BLaER1 treated with 17β-estradiol and CSF1 and Interleukin-3, amounts not matched to agents 10 nM and 100 nM (cell line): ENCODE results near the gene LAMTOR3.
A peak's percentile ranks its signal among the peaks of the same experiment; 100 is the strongest.

Experiments used
- H3K27ac ChIP-seq, 11 experiments: shearing (Covaris generic); formaldehyde crosslinking; 2 replicates each; pipeline ENCODE4 v1.8.1; 2022
- H3K27me3 ChIP-seq, 11 experiments: shearing (Covaris generic); formaldehyde crosslinking; 2 replicates each; pipeline ENCODE4 v1.8.1; 2022
- H3K36me3 ChIP-seq, 11 experiments: shearing (Covaris generic); formaldehyde crosslinking; 2 replicates each; pipeline ENCODE4 v1.8.1; 2022
- H3K4me1 ChIP-seq, 10 experiments: shearing (Covaris generic); formaldehyde crosslinking; 2 replicates each; pipeline ENCODE4 v1.8.1; 2022
- H3K4me2 ChIP-seq, 11 experiments: shearing (Covaris generic); formaldehyde crosslinking; 2 replicates each; pipeline ENCODE4 v1.8.1; 2022
- H3K4me3 ChIP-seq, 10 experiments: shearing (Covaris generic); formaldehyde crosslinking; 2 replicates each; pipeline ENCODE4 v1.8.1; 2022
- H3K9ac ChIP-seq, 11 experiments: shearing (Covaris generic); formaldehyde crosslinking; 2 replicates each; pipeline ENCODE4 v1.8.1; 2022
- H3K9me3 ChIP-seq, 11 experiments: shearing (Covaris generic); formaldehyde crosslinking; replicated peaks in 1 of 11; 2 replicates each; pipeline ENCODE4 v1.8.1; 2022
- H4K20me1 ChIP-seq, 11 experiments: shearing (Covaris generic); formaldehyde crosslinking; 2 replicates each; pipeline ENCODE4 v1.8.1; 2022
- Cebpa-rat ChIP-seq, 11 experiments: shearing (Covaris generic); IDR thresholded peaks; 2 replicates each; pipeline ENCODE4 v1.8.1; 2022

LAMTOR3 gene

GRCh38 chr4:99846891-99847290 is 47.3 kb downstream of the LAMTOR3 start:
- H3K4me1 ChIP-seq = peaks cover 7 to 62% (median 17%) of the 10 kb centered on the region in 10 experiments; a peak in 18 of 20 replicates
- H3K4me2 ChIP-seq = peak overlapping the region in 6 of 11 experiments; percentile 37 to 80 (median 70); a peak in 12 of 22 replicates
- no peaks in the 10 kb centered on the region for H3K27me3 ChIP-seq
- peaks cover 0 to 42% (median 0%) of the 10 kb centered on the region in 11 experiments; a peak in 7 of 22 replicates for H3K36me3 ChIP-seq
- TF ChIP-seq Cebpa-rat (IDR thresholded peaks at IDR 0.05) = no peak
- H3K4me3 ChIP-seq = no peak overlapping the region
- no peaks in the 10 kb centered on the region for H4K20me1 ChIP-seq
- H3K9me3 ChIP-seq = peaks cover 0 to 9% (median 0%) of the 10 kb centered on the region in 11 experiments; a peak in 8 of 22 replicates
- no peak overlapping the region for H3K9ac ChIP-seq
- peak overlapping the region in 1 of 11 experiments; percentile 56; a peak in 3 of 22 replicates for H3K27ac ChIP-seq

- peaks cover 7 to 52% (median 17%) of the 10 kb centered on the region in 10 experiments; a peak in 18 of 20 replicates for H3K4me1 ChIP-seq
- no peak for TF ChIP-seq Cebpa-rat (IDR thresholded peaks at IDR 0.05)
Observed at GRCh38 chr4:99845708-99846469, 48.3 kb downstream of the LAMTOR3 start.

GRCh38 chr4:99845179-99845578 is 49.0 kb downstream of the LAMTOR3 start:
- H3K27me3 ChIP-seq = no peaks in the 10 kb centered on the region
- H3K27ac ChIP-seq = no peak overlapping the region
- H3K4me1 ChIP-seq = peaks cover 7 to 47% (median 17%) of the 10 kb centered on the region in 10 experiments; a peak in 18 of 20 replicates
- H3K4me3 ChIP-seq = no peak overlapping the region
- TF ChIP-seq Cebpa-rat (IDR thresholded peaks at IDR 0.05) = no peak
- peaks cover 0 to 9% (median 0%) of the 10 kb centered on the region in 11 experiments; a peak in 8 of 22 replicates for H3K9me3 ChIP-seq
- no peak overlapping the region for H3K9ac ChIP-seq
- no peaks in the 10 kb centered on the region for H4K20me1 ChIP-seq
- H3K4me2 ChIP-seq = 0 out of 22 replicates have a peak overlapping the region, but pooled peaks of 1 of the 11 experiments have one; percentile 16
- peaks cover 0 to 59% (median 0%) of the 10 kb centered on the region in 11 experiments; a peak in 7 of 22 replicates for H3K36me3 ChIP-seq

More at GRCh38 chr4:99845708-99846469, 48.3 kb downstream of the LAMTOR3 start:
- no peaks in the 10 kb centered on the region for H3K27me3 ChIP-seq
- peaks cover 0 to 9% (median 0%) of the 10 kb centered on the region in 11 experiments; a peak in 8 of 22 replicates for H3K9me3 ChIP-seq
- no peak overlapping the region for H3K27ac ChIP-seq
- H3K36me3 ChIP-seq = peaks cover 0 to 52% (median 0%) of the 10 kb centered on the region in 11 experiments; a peak in 7 of 22 replicates
- no peak overlapping the region for H3K4me3 ChIP-seq
- no peak overlapping the region for H3K9ac ChIP-seq
- peak overlapping the region in 2 of 11 experiments; percentile 1 to 5; a peak in 2 of 22 replicates for H3K4me2 ChIP-seq
- H4K20me1 ChIP-seq = no peaks in the 10 kb centered on the region

- TF ChIP-seq Cebpa-rat (IDR thresholded peaks at IDR 0.05) = no peak
- peak overlapping the region in 3 of 11 experiments; percentile 21 to 39 (median 34); a peak in 5 of 22 replicates for H3K4me2 ChIP-seq
- H3K36me3 ChIP-seq = peaks cover 0 to 56% (median 0%) of the 10 kb centered on the region in 11 experiments; a peak in 7 of 22 replicates
Observed at GRCh38 chr4:99844048-99844447, 50.2 kb downstream of the LAMTOR3 start.

GRCh38 chr4:99843413-99843812 is 50.8 kb downstream of the LAMTOR3 start:
- peaks cover 7 to 43% (median 17%) of the 10 kb centered on the region in 10 experiments; a peak in 18 of 20 replicates for H3K4me1 ChIP-seq
- H3K27ac ChIP-seq = no peak overlapping the region
- H3K36me3 ChIP-seq = peaks cover 0 to 63% (median 0%) of the 10 kb centered on the region in 11 experiments; a peak in 7 of 22 replicates

More at GRCh38 chr4:99844048-99844447, 50.2 kb downstream of the LAMTOR3 start:
- no peak overlapping the region for H3K4me3 ChIP-seq
- no peaks in the 10 kb centered on the region for H3K27me3 ChIP-seq
- H3K4me1 ChIP-seq = peaks cover 7 to 47% (median 17%) of the 10 kb centered on the region in 10 experiments; a peak in 18 of 20 replicates
- no peak overlapping the region for H3K9ac ChIP-seq
- no peaks in the 10 kb centered on the region for H4K20me1 ChIP-seq
- H3K27ac ChIP-seq = no peak overlapping the region; a peak in 1 of 22 replicates
- H3K9me3 ChIP-seq = peaks cover 0 to 9% (median 0%) of the 10 kb centered on the region in 11 experiments; a peak in 8 of 22 replicates

GRCh38 chr4:99841129-99841528 is 53.1 kb downstream of the LAMTOR3 start:
- H3K36me3 ChIP-seq = peaks cover 0 to 86% (median 0%) of the 10 kb centered on the region in 11 experiments; a peak in 7 of 22 replicates

More at GRCh38 chr4:99843413-99843812, 50.8 kb downstream of the LAMTOR3 start:
- Histone ChIP-seq H3K9me3 (peaks cover 0 to 9% (median 0%) of the 10 kb centered on the region in 11 experiments; a peak in 8 of 22 replicates), H3K27me3 (no peaks in the 10 kb centered on the region), H3K9ac (no peak overlapping the region), H3K4me3 (no peak overlapping the region), H3K4me2 (no peak overlapping the region), H4K20me1 (no peaks in the 10 kb centered on the region)
- TF ChIP-seq Cebpa-rat (IDR thresholded peaks at IDR 0.05) = no peak

GRCh38 chr4:99838927-99839326 is 55.3 kb downstream of the LAMTOR3 start:
- H3K4me1 ChIP-seq = peaks cover 0 to 5% (median 1%) of the 10 kb centered on the region in 10 experiments; a peak in 8 of 20 replicates
- H3K4me2 ChIP-seq = no peak overlapping the region
- H3K27ac ChIP-seq = no peak overlapping the region
- H3K9ac ChIP-seq = no peak overlapping the region
- no peaks in the 10 kb centered on the region for H3K27me3 ChIP-seq
- no peak overlapping the region for H3K4me3 ChIP-seq
- H3K36me3 ChIP-seq = peaks cover 0 to 92% (median 0%) of the 10 kb centered on the region in 11 experiments; a peak in 7 of 22 replicates
- peaks cover 0 to 24% (median 0%) of the 10 kb centered on the region in 11 experiments; a peak in 3 of 22 replicates for H4K20me1 ChIP-seq
- H3K9me3 ChIP-seq = peaks cover 0 to 5% (median 0%) of the 10 kb centered on the region in 11 experiments; a peak in 8 of 22 replicates
- TF ChIP-seq Cebpa-rat (IDR thresholded peaks at IDR 0.05) = no peak

More at GRCh38 chr4:99841129-99841528, 53.1 kb downstream of the LAMTOR3 start:
- H3K4me1 ChIP-seq = peaks cover 0 to 20% (median 4%) of the 10 kb centered on the region in 10 experiments; a peak in 10 of 20 replicates
- H4K20me1 ChIP-seq = 0 out of 22 replicates have a peak, but pooled peaks cover 0 to 7% (median 0%) of the 10 kb centered on the region in 11 experiments
- no peak overlapping the region for H3K27ac ChIP-seq
- no peak overlapping the region for H3K9ac ChIP-seq
- no peak overlapping the region for H3K4me2 ChIP-seq
- no peak overlapping the region for H3K4me3 ChIP-seq
- no peak for TF ChIP-seq Cebpa-rat (IDR thresholded peaks at IDR 0.05)
- H3K9me3 ChIP-seq = peaks cover 0 to 9% (median 0%) of the 10 kb centered on the region in 11 experiments; a peak in 8 of 22 replicates
- no peaks in the 10 kb centered on the region for H3K27me3 ChIP-seq

GRCh38 chr4:99835942-99836341 is 58.3 kb downstream of the LAMTOR3 start:
- Histone ChIP-seq H3K9ac (no peak overlapping the region), H3K27ac (no peak overlapping the region), H3K4me1 (peaks cover 0 to 12% (median 0%) of the 10 kb centered on the region in 10 experiments; a peak in 5 of 20 replicates), H3K27me3 (no peaks in the 10 kb centered on the region), H3K9me3 (no peaks in the 10 kb centered on the region), H4K20me1 (peaks cover 0 to 53% (median 0%) of the 10 kb centered on the region in 11 experiments; a peak in 4 of 22 replicates), H3K4me2 (no peak overlapping the region), H3K4me3 (no peak overlapping the region), H3K36me3 (peaks cover 0 to 62% (median 0%) of the 10 kb centered on the region in 11 experiments; a peak in 6 of 22 replicates)
- no peak for TF ChIP-seq Cebpa-rat (IDR thresholded peaks at IDR 0.05)
